Loucy (cell line): ENCODE measurements around the gene STK39.

Experiments
- H2AFZ ChIP-seq: fragments of 200-600 bp; sonication (generic); 2 replicates; pipeline ENCODE4 v1.6.0; 2016; ENCODE audit warnings: antibody characterized with exemption, mild to moderate bottlenecking, low read length, moderate library complexity
- H3F3A ChIP-seq: fragments of 200-600 bp; 2 replicates; pipeline ENCODE4 v1.6.0; 2016; ENCODE audit warnings: antibody characterized with exemption, low read depth, mild to moderate bottlenecking
- H3K27me3 ChIP-seq: fragments of 200-600 bp; sonication (generic); 2 replicates; pipeline ENCODE4 v1.6.1; 2014; ENCODE audit warnings: low read length, mild to moderate bottlenecking; ENCODE audit not compliant: insufficient read depth, poor library complexity, severe bottlenecking
- H3K36me3 ChIP-seq: fragments of 200-600 bp; sonication (generic); 2 replicates; pipeline ENCODE4 v1.6.1; 2016; ENCODE audit warnings: low read length; ENCODE audit not compliant: insufficient read depth
- H3K4me1 ChIP-seq: fragments of 200-600 bp; sonication (generic); 2 replicates; pipeline ENCODE4 v1.5.1; 2014; ENCODE audit warnings: low read length, mild to moderate bottlenecking; ENCODE audit not compliant: insufficient read depth, poor library complexity, severe bottlenecking
- H3K4me2 ChIP-seq: fragments of 200-600 bp; sonication (generic); 2 replicates; pipeline ENCODE4 v1.6.0; 2014; ENCODE audit warnings: antibody characterized with exemption, low read length, low read depth, mild to moderate bottlenecking; ENCODE audit not compliant: poor library complexity, severe bottlenecking
- H3K4me3 ChIP-seq: fragments of 200-600 bp; sonication (generic); 2 replicates; pipeline ENCODE4 v1.5.1; 2014; ENCODE audit warnings: low read length, mild to moderate bottlenecking, mixed read lengths; ENCODE audit not compliant: poor library complexity, severe bottlenecking
- H3K79me2 ChIP-seq: fragments of 200-600 bp; sonication (generic); 2 replicates; pipeline ENCODE4 v1.6.1; 2014; ENCODE audit warnings: low read length; ENCODE audit not compliant: insufficient read depth
- H3K9ac ChIP-seq: fragments of 200-600 bp; sonication (generic); 2 replicates; pipeline ENCODE4 v1.6.0; 2014; ENCODE audit warnings: mild to moderate bottlenecking, low read depth, low read length, moderate library complexity; ENCODE audit not compliant: poor library complexity, severe bottlenecking
- H3K9me2 ChIP-seq: fragments of 200-600 bp; sonication (generic); replicated peaks from 2 replicates; pipeline ENCODE4 v1.6.1; 2016; ENCODE audit warnings: low read depth, low read length, mixed read lengths
- H3K9me3 ChIP-seq: fragments of 200-600 bp; sonication (generic); 2 replicates; pipeline ENCODE4 v1.6.1; 2014; ENCODE audit warnings: mild to moderate bottlenecking, antibody characterized with exemption, low read length, low read depth; ENCODE audit not compliant: insufficient read depth
- H4K20me1 ChIP-seq: fragments of 200-600 bp; sonication (generic); 2 replicates; pipeline ENCODE4 v1.6.0; 2014; ENCODE audit warnings: antibody characterized with exemption, low read length, mild to moderate bottlenecking; ENCODE audit not compliant: insufficient read depth, poor library complexity, severe bottlenecking
- CTCF ChIP-seq: fragments of 200-600 bp; sonication (generic); conservative IDR thresholded peaks from 2 replicates; pipeline ENCODE4 v1.5.1; 2014; ENCODE audit warnings: mild to moderate bottlenecking, antibody characterized with exemption, low read length
- EZH2phosphoT487 ChIP-seq: fragments of 200-600 bp; IDR thresholded peaks from 2 replicates; pipeline ENCODE4 v1.6.1; 2018; ENCODE audit warnings: antibody characterized with exemption, mild to moderate bottlenecking, moderate library complexity, borderline replicate concordance

The STK39 gene

GRCh38 chr2:167935803-167936110 lies 311.6 kb downstream of the STK39 start:
- TF ChIP-seq EZH2phosphoT487 (no peak), CTCF (no peak)
- Histone ChIP-seq H3K9ac (no peak overlapping the region), H3K79me2 (no peaks in the 10 kb centered on the region), H3K9me2 (no peaks in the 10 kb centered on the region), H3K9me3 (no peaks in the 10 kb centered on the region), H3K4me1 (no peaks in the 10 kb centered on the region), H2AFZ (no peak overlapping the region), H3F3A (no peaks in the 10 kb centered on the region), H3K27me3 (no peaks in the 10 kb centered on the region), H4K20me1 (no peaks in the 10 kb centered on the region), H3K4me2 (no peak overlapping the region), H3K4me3 (no peak overlapping the region), H3K36me3 (no peaks in the 10 kb centered on the region)

GRCh38 chr2:167933097-167933814 lies 314.1 kb downstream of the STK39 start:
- no peaks in the 10 kb centered on the region for H3K79me2 ChIP-seq
- H3F3A ChIP-seq, result no peaks in the 10 kb centered on the region
- H3K36me3 ChIP-seq, result no peaks in the 10 kb centered on the region
- H3K9ac ChIP-seq, result no peak overlapping the region
- H3K9me3 ChIP-seq, result no peaks in the 10 kb centered on the region
- no peak overlapping the region for H2AFZ ChIP-seq
- H3K27me3 ChIP-seq, result no peaks in the 10 kb centered on the region
- no peak overlapping the region for H3K4me2 ChIP-seq
- H3K4me1 ChIP-seq, result no peaks in the 10 kb centered on the region
- no peak overlapping the region for H3K4me3 ChIP-seq
- no peaks in the 10 kb centered on the region for H4K20me1 ChIP-seq
- no peaks in the 10 kb centered on the region for H3K9me2 ChIP-seq
- TF ChIP-seq CTCF (no peak), EZH2phosphoT487 (no peak)

- no peaks in the 10 kb centered on the region for H3K79me2 ChIP-seq
- H3K9ac ChIP-seq, result no peak overlapping the region
- no peaks in the 10 kb centered on the region for H3K9me3 ChIP-seq
- no peaks in the 10 kb centered on the region for H3K27me3 ChIP-seq
- H3K4me2 ChIP-seq, result no peak overlapping the region
- H3F3A ChIP-seq, result no peaks in the 10 kb centered on the region
- H3K36me3 ChIP-seq, result no peaks in the 10 kb centered on the region
- H3K4me1 ChIP-seq, result no peaks in the 10 kb centered on the region
- H2AFZ ChIP-seq, result no peak overlapping the region
- no peak overlapping the region for H3K4me3 ChIP-seq
- no peaks in the 10 kb centered on the region for H4K20me1 ChIP-seq
- TF ChIP-seq CTCF (no peak), EZH2phosphoT487 (no peak)
- H3K9me2 ChIP-seq, result no peaks in the 10 kb centered on the region
These were observed 315.2 kb downstream of the STK39 start for GRCh38 chr2:167932123-167932693.
